Activated naive CD8-positive, alpha-beta T cell treated with anti-CD3 and anti-CD28 coated beads, Interleukin-2, amount 50 U/mL, for 24 hours (primary cell): ENCODE measurements around the gene FBXO21.
"Not testable (repeated sequence)": the region's sequence is repeated elsewhere in the genome, so short reads cannot be mapped to it uniquely, and the experiment has no call there.

Experiments
- ATAC-seq: fragments of 150-1000 bp; cut with Tn5 transposase; one replicate; pipeline ENCODE4 v1.10.0; 2021
- DNase-seq: peaks from one replicate; pipeline ENCODE4 v3.0.0; 2021
- H3K27ac Mint-ChIP-seq: one replicate; pipeline ENCODE4 v1.8.0; 2021; ENCODE audit warnings: mild to moderate bottlenecking, mixed read lengths
- H3K27me3 Mint-ChIP-seq: one replicate; pipeline ENCODE4 v1.8.0; 2021; ENCODE audit warnings: mixed read lengths
- H3K36me3 Mint-ChIP-seq: one replicate; pipeline ENCODE4 v1.8.0; 2021; ENCODE audit warnings: low read depth, mixed read lengths
- H3K4me1 Mint-ChIP-seq: one replicate; pipeline ENCODE4 v1.8.0; 2021; ENCODE audit warnings: mixed read lengths
- H3K4me3 Mint-ChIP-seq: one replicate; pipeline ENCODE4 v1.8.0; 2021; ENCODE audit warnings: mild to moderate bottlenecking, moderate library complexity, mixed read lengths
- H3K9me3 Mint-ChIP-seq: one replicate; pipeline ENCODE4 v1.8.0; 2021; ENCODE audit warnings: mixed read lengths

Gene FBXO21

GRCh38 chr12:117125272-117125613 lies 65.0 kb downstream of the FBXO21 start:
- ATAC-seq: peak; percentile 57
- peaks cover 14% of the 10 kb centered on the region for H3K4me1 Mint-ChIP-seq
- no peak for DNase-seq
- H3K4me3 Mint-ChIP-seq: no peak overlapping the region
- peaks cover 4% of the 10 kb centered on the region for H3K9me3 Mint-ChIP-seq
- no peaks in the 10 kb centered on the region for H3K36me3 Mint-ChIP-seq
- no peaks in the 10 kb centered on the region for H3K27me3 Mint-ChIP-seq
- no peak overlapping the region for H3K27ac Mint-ChIP-seq

GRCh38 chr12:117124421-117125271 lies 65.6 kb downstream of the FBXO21 start:
- Mint-ChIP-seq H3K9me3 (peaks cover 4% of the 10 kb centered on the region), H3K36me3 (no peaks in the 10 kb centered on the region), H3K4me3 (no peak overlapping the region), H3K27me3 (no peaks in the 10 kb centered on the region), H3K27ac (no peak overlapping the region), H3K4me1 (peaks cover 14% of the 10 kb centered on the region)
- DNase-seq: no peak
- ATAC-seq: peak; percentile 17

GRCh38 chr12:117121441-117121840 lies 68.8 kb downstream of the FBXO21 start:
- H3K4me3 Mint-ChIP-seq: no peak overlapping the region
- no peaks in the 10 kb centered on the region for H3K36me3 Mint-ChIP-seq
- peaks cover 14% of the 10 kb centered on the region for H3K4me1 Mint-ChIP-seq
- no peak for DNase-seq
- H3K9me3 Mint-ChIP-seq: no peaks in the 10 kb centered on the region
- H3K27ac Mint-ChIP-seq: no peak overlapping the region
- no peak for ATAC-seq
- H3K27me3 Mint-ChIP-seq: no peaks in the 10 kb centered on the region

GRCh38 chr12:117120787-117121186 lies 69.5 kb downstream of the FBXO21 start:
- H3K27me3 Mint-ChIP-seq: no peaks in the 10 kb centered on the region

GRCh38 chr12:117119592-117120198 lies 70.6 kb downstream of the FBXO21 start:
- H3K27ac Mint-ChIP-seq: no peak overlapping the region
- H3K36me3 Mint-ChIP-seq: no peaks in the 10 kb centered on the region
- ATAC-seq (peak; percentile 52), DNase-seq (peak; percentile 26)
- no peaks in the 10 kb centered on the region for H3K27me3 Mint-ChIP-seq
- peaks cover 4% of the 10 kb centered on the region for H3K4me1 Mint-ChIP-seq
- no peaks in the 10 kb centered on the region for H3K9me3 Mint-ChIP-seq
- no peak overlapping the region for H3K4me3 Mint-ChIP-seq

More at GRCh38 chr12:117120787-117121186, 69.5 kb downstream of the FBXO21 start:
- no peaks in the 10 kb centered on the region for H3K36me3 Mint-ChIP-seq
- H3K27ac Mint-ChIP-seq: no peak overlapping the region
- H3K4me3 Mint-ChIP-seq: no peak overlapping the region
- H3K4me1 Mint-ChIP-seq: peaks cover 14% of the 10 kb centered on the region
- DNase-seq (no peak), ATAC-seq (no peak)
- no peaks in the 10 kb centered on the region for H3K9me3 Mint-ChIP-seq

GRCh38 chr12:117118838-117119591 lies 71.3 kb downstream of the FBXO21 start:
- no peak overlapping the region for H3K27ac Mint-ChIP-seq
- H3K4me1 Mint-ChIP-seq: peaks cover 2% of the 10 kb centered on the region
- H3K9me3 Mint-ChIP-seq: no peaks in the 10 kb centered on the region
- H3K36me3 Mint-ChIP-seq: no peaks in the 10 kb centered on the region
- ATAC-seq (no peak), DNase-seq (no peak)
- no peaks in the 10 kb centered on the region for H3K27me3 Mint-ChIP-seq
- H3K4me3 Mint-ChIP-seq: no peak overlapping the region

GRCh38 chr12:117114784-117115183 lies 75.5 kb downstream of the FBXO21 start:
- DNase-seq: no peak
- Mint-ChIP-seq H3K4me1 (no peaks in the 10 kb centered on the region), H3K9me3 (no peaks in the 10 kb centered on the region), H3K27ac (no peak overlapping the region), H3K27me3 (peaks cover 6% of the 10 kb centered on the region), H3K36me3 (no peaks in the 10 kb centered on the region), H3K4me3 (no peak overlapping the region)
- ATAC-seq: no peak

GRCh38 chr12:117113231-117113630 lies 77.0 kb downstream of the FBXO21 start:
- no peak for DNase-seq
- Mint-ChIP-seq H3K9me3 (no peaks in the 10 kb centered on the region), H3K4me1 (no peaks in the 10 kb centered on the region), H3K27me3 (peaks cover 6% of the 10 kb centered on the region), H3K36me3 (no peaks in the 10 kb centered on the region), H3K27ac (no peak overlapping the region), H3K4me3 (no peak overlapping the region)
- ATAC-seq: no peak

GRCh38 chr12:117111821-117112595 lies 78.3 kb downstream of the FBXO21 start:
- H3K36me3 Mint-ChIP-seq: no peaks in the 10 kb centered on the region
- H3K4me3 Mint-ChIP-seq: no peak overlapping the region
- DNase-seq: no peak
- no peaks in the 10 kb centered on the region for H3K4me1 Mint-ChIP-seq
- ATAC-seq: no peak
- H3K27me3 Mint-ChIP-seq: peaks cover 6% of the 10 kb centered on the region
- no peak overlapping the region for H3K27ac Mint-ChIP-seq
- H3K9me3 Mint-ChIP-seq: no peaks in the 10 kb centered on the region

GRCh38 chr12:117111386-117111785 lies 78.9 kb downstream of the FBXO21 start:
- no peaks in the 10 kb centered on the region for H3K36me3 Mint-ChIP-seq
- peaks cover 6% of the 10 kb centered on the region for H3K27me3 Mint-ChIP-seq
- no peak overlapping the region for H3K4me3 Mint-ChIP-seq
- DNase-seq: no peak
- H3K27ac Mint-ChIP-seq: no peak overlapping the region
- H3K9me3 Mint-ChIP-seq: no peaks in the 10 kb centered on the region
- no peaks in the 10 kb centered on the region for H3K4me1 Mint-ChIP-seq
- no peak for ATAC-seq

GRCh38 chr12:117109943-117110635 lies 80.2 kb downstream of the FBXO21 start:
- peaks cover 8% of the 10 kb centered on the region for H3K27me3 Mint-ChIP-seq
- ATAC-seq: no peak

GRCh38 chr12:117105902-117106301 lies 84.4 kb downstream of the FBXO21 start:
- peak overlapping the region; percentile 8 for H3K27ac Mint-ChIP-seq
- peaks cover 2% of the 10 kb centered on the region for H3K27me3 Mint-ChIP-seq
- H3K4me3 Mint-ChIP-seq: no peak overlapping the region
- H3K36me3 Mint-ChIP-seq: no peaks in the 10 kb centered on the region
- H3K4me1 Mint-ChIP-seq: peaks cover 7% of the 10 kb centered on the region
- ATAC-seq (peak; percentile 58), DNase-seq (peak; percentile 10)
- no peaks in the 10 kb centered on the region for H3K9me3 Mint-ChIP-seq

More at GRCh38 chr12:117109943-117110635, 80.2 kb downstream of the FBXO21 start:
- peaks cover 7% of the 10 kb centered on the region for H3K4me1 Mint-ChIP-seq
- H3K36me3 Mint-ChIP-seq: no peaks in the 10 kb centered on the region
- DNase-seq: no peak
- H3K9me3 Mint-ChIP-seq: no peaks in the 10 kb centered on the region
- H3K27ac Mint-ChIP-seq: no peak overlapping the region
- no peak overlapping the region for H3K4me3 Mint-ChIP-seq

GRCh38 chr12:117104003-117104402 lies 86.3 kb downstream of the FBXO21 start:
- DNase-seq, H3K4me3 Mint-ChIP-seq: not testable (repeated sequence)

GRCh38 chr12:117102800-117103181 lies 87.5 kb downstream of the FBXO21 start:
- ATAC-seq: no peak
- H3K4me1 Mint-ChIP-seq: peaks cover 19% of the 10 kb centered on the region
- no peaks in the 10 kb centered on the region for H3K9me3 Mint-ChIP-seq
- no peak overlapping the region for H3K27ac Mint-ChIP-seq
- DNase-seq: no peak
- peaks cover 11% of the 10 kb centered on the region for H3K27me3 Mint-ChIP-seq
- H3K36me3 Mint-ChIP-seq: no peaks in the 10 kb centered on the region
- no peak overlapping the region for H3K4me3 Mint-ChIP-seq

More at GRCh38 chr12:117104003-117104402, 86.3 kb downstream of the FBXO21 start:
- peaks cover 16% of the 10 kb centered on the region for H3K4me1 Mint-ChIP-seq
- H3K27me3 Mint-ChIP-seq, H3K27ac Mint-ChIP-seq, H3K36me3 Mint-ChIP-seq, ATAC-seq, H3K9me3 Mint-ChIP-seq: not testable (repeated sequence)
